Trophoblast cell (in vitro differentiated cells and primary cell): ENCODE measurements around the gene ABHD14A.

Experiments used
- DNase-seq, 2 donors: peaks; one replicate each; pipeline ENCODE4 v3.0.0-alpha.2; 2016
- H2AFZ ChIP-seq: 2 replicates; pipeline ENCODE4 v1.6.1; 2013; ENCODE audit warnings: low read length, moderate library complexity, mild to moderate bottlenecking; ENCODE audit not compliant: insufficient read depth, poor library complexity
- H2AK5ac ChIP-seq: 2 replicates; pipeline ENCODE4 v1.6.1; 2013; ENCODE audit warnings: mild to moderate bottlenecking, low read length
- H2BK120ac ChIP-seq: 2 replicates; pipeline ENCODE4 v1.6.1; 2013; ENCODE audit warnings: low read length, mild to moderate bottlenecking, moderate library complexity; ENCODE audit not compliant: insufficient read depth, poor library complexity
- H2BK12ac ChIP-seq: 2 replicates; pipeline ENCODE4 v1.6.1; 2013; ENCODE audit warnings: mild to moderate bottlenecking, low read length, moderate library complexity
- H2BK5ac ChIP-seq: 2 replicates; pipeline ENCODE4 v1.6.1; 2013; ENCODE audit warnings: low read length, low read depth, moderate library complexity, mild to moderate bottlenecking; ENCODE audit not compliant: poor library complexity
- H3K14ac ChIP-seq: 2 replicates; pipeline ENCODE4 v1.6.1; 2013; ENCODE audit warnings: mild to moderate bottlenecking, low read length
- H3K18ac ChIP-seq: 2 replicates; pipeline ENCODE4 v1.6.1; 2013; ENCODE audit warnings: mild to moderate bottlenecking, low read length
- H3K23ac ChIP-seq: 2 replicates; pipeline ENCODE4 v1.6.1; 2013; ENCODE audit warnings: low read length
- H3K27ac ChIP-seq: 2 replicates; pipeline ENCODE4 v1.5.1; 2013; ENCODE audit warnings: low read depth, mild to moderate bottlenecking, inconsistent platforms, low read length, moderate library complexity
- H3K27me3 ChIP-seq: 2 replicates; pipeline ENCODE4 v1.6.1; 2013; ENCODE audit warnings: inconsistent platforms, mild to moderate bottlenecking, low read length, moderate library complexity; ENCODE audit not compliant: insufficient read depth
- H3K36me3 ChIP-seq, 2 experiments: 1 replicate in 1 of 2; 2 replicates in 1 of 2; pipeline ENCODE4 v1.6.1; 2013; ENCODE audit warnings: low read length in 2 of 2, mild to moderate bottlenecking in 2 of 2, moderate library complexity in 1 of 2; ENCODE audit not compliant: insufficient read depth in 2 of 2, control insufficient read depth in 1 of 2
- H3K4ac ChIP-seq: 2 replicates; pipeline ENCODE4 v1.6.1; 2013; ENCODE audit warnings: low read depth, mild to moderate bottlenecking, low read length, moderate library complexity
- H3K4me1 ChIP-seq, 2 experiments: 1 replicate in 1 of 2; 2 replicates in 1 of 2; pipeline ENCODE4 v1.6.1; 2013; ENCODE audit warnings: low read length in 2 of 2, mild to moderate bottlenecking in 2 of 2, moderate library complexity in 1 of 2; ENCODE audit not compliant: insufficient read depth in 2 of 2, control insufficient read depth in 1 of 2
- H3K4me2 ChIP-seq: 2 replicates; pipeline ENCODE4 v1.6.1; 2013; ENCODE audit warnings: inconsistent platforms, mild to moderate bottlenecking, low read length, moderate library complexity
- H3K4me3 ChIP-seq: 2 replicates; pipeline ENCODE4 v1.5.1; 2013; ENCODE audit warnings: mild to moderate bottlenecking, low read depth, low read length, inconsistent platforms
- H3K79me1 ChIP-seq: one replicate; pipeline ENCODE4 v1.6.1; 2013; ENCODE audit warnings: low read length
- H3K79me2 ChIP-seq: 2 replicates; pipeline ENCODE4 v1.6.1; 2013; ENCODE audit warnings: low read length, mild to moderate bottlenecking; ENCODE audit not compliant: control insufficient read depth, insufficient read depth, poor library complexity
- H3K9ac ChIP-seq: 2 replicates; pipeline ENCODE4 v1.6.1; 2013; ENCODE audit warnings: mild to moderate bottlenecking, low read length
- H3K9me3 ChIP-seq: 2 replicates; pipeline ENCODE4 v1.6.1; 2013; ENCODE audit warnings: low read depth, mild to moderate bottlenecking, control low read depth, inconsistent platforms, low read length; ENCODE audit not compliant: insufficient read depth
- H4K12ac ChIP-seq: 2 replicates; pipeline ENCODE4 v1.6.1; 2013; ENCODE audit warnings: low read depth, mild to moderate bottlenecking, low read length, moderate library complexity
- H4K8ac ChIP-seq: 2 replicates; pipeline ENCODE4 v1.6.1; 2013; ENCODE audit warnings: low read depth, mild to moderate bottlenecking, low read length, moderate library complexity
- H4K91ac ChIP-seq: one replicate; pipeline ENCODE4 v1.6.1; 2013; ENCODE audit warnings: low read depth, mild to moderate bottlenecking, low read length, moderate library complexity
- WGBS: extraction: QIAGEN DNeasy Blood & Tissue Kit; methylation state at CpG from one replicate; pipeline ENCODE4 v1.1.7; 2013; ENCODE audit warnings: missing lambda C conversion rate; ENCODE audit not compliant: insufficient read length, insufficient coverage; ENCODE audit errors: extremely low coverage; 5-methylcytosine and 5-hydroxymethylcytosine counted together

Gene ABHD14A

GRCh38 chr3:51941463-51941797, 33.4 kb upstream of the ABHD14A start:
- Histone ChIP-seq H3K18ac (no peak overlapping the region), H3K79me1 (peaks cover 5% of the 10 kb centered on the region), H3K27me3 (no peaks in the 10 kb centered on the region), H2BK12ac (no peak overlapping the region), H3K14ac (no peak overlapping the region), H4K8ac (peak overlapping the region; percentile 56), H3K9me3 (no peaks in the 10 kb centered on the region), H4K91ac (no peak overlapping the region), H3K4ac (no peak overlapping the region), H2AFZ (peak overlapping the region; percentile 61), H2BK120ac (no peak overlapping the region), H4K12ac (no peak overlapping the region), H3K4me2 (peak overlapping the region; percentile 96), H3K23ac (no peak overlapping the region), H3K9ac (peak overlapping the region; percentile 80), H3K27ac (no peak overlapping the region), H2AK5ac (no peak overlapping the region), H3K36me3 (peaks cover 17 to 18% of the 10 kb centered on the region in 2 experiments), H2BK5ac (no peak overlapping the region), H3K79me2 (peaks cover 4% of the 10 kb centered on the region), H3K4me3 (peak overlapping the region; percentile 83), H3K4me1 (peaks cover 12 to 14% of the 10 kb centered on the region in 2 experiments)
- no peak for DNase-seq
- no CpG with 5 or more reads among the region's 20 CpGs for WGBS

DNA sequence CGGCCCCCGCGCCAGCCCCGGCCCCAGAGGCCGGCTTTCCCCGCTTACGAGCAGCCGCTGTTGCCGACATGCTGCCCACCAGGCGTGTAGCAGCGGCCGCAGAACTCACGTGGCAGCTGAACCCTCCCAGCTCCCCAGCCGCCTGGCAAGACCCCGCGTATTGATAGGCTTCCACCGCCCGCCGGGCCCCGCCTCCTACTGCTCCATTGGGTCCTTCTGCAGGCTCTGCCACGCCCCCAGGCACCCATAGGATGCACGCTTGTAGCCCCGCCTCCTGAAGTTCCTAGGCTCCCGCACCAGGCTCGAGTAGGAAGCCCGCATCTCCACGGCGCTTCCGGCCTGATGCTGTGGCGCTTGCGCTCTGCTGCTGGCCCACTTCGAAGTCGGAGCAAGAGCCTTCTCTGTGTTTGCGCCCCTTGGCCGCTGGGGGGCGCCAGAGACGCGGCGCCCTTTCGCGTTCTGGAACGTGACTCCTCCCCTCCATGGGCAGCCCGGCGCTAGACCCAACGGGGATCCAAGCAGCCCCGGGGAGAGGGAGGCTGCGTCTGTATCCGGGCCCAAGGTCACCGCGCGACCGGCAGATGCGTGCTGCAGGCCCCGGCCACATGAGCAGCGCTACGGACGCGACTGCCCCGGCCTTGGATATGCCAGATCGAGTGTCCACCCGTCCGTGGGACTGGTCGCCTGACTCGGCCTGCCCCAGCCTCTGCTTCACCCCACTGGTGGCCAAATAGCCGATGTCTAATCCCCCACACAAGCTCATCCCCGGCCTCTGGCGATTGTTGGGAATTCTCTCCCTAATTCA, 32.9 kb upstream of the ABHD14A start, which contains the start of the genes PARP3 and RRP9:
Gene PARP3 (plus strand): TSS at position 566 of the 805 bp plus-strand sequence. CDS start 993 bp downstream, outside the sequence.
Gene RRP9 (minus strand): TSS at position 107 of the 805 bp plus-strand sequence. CDS start 37 bp downstream, at position 70.
- Histone ChIP-seq H3K79me2 (peaks cover 4% of the 10 kb centered on the region), H2BK5ac (peak within 1 kb of the TSS; percentile 24), H3K4me2 (peak within 1 kb of the TSS; percentile 96), H3K4me1 (peaks cover 12 to 14% of the 10 kb centered on the region in 2 experiments), H4K12ac (peak within 1 kb of the TSS; percentile 55), H4K91ac (peak within 1 kb of the TSS; percentile 64), H2AK5ac (no peak within 1 kb of the TSS), H3K9me3 (no peaks in the 10 kb centered on the region), H2AFZ (peak within 1 kb of the TSS; percentile 92), H3K14ac (peak within 1 kb of the TSS; percentile 80), H3K18ac (peak within 1 kb of the TSS; percentile 36), H2BK120ac (peak within 1 kb of the TSS; percentile 36), H3K79me1 (peaks cover 5% of the 10 kb centered on the region), H3K36me3 (peaks cover 13 to 14% of the 10 kb centered on the region in 2 experiments), H3K27ac (no peak within 1 kb of the TSS), H3K23ac (peak within 1 kb of the TSS; percentile 14), H3K9ac (peak within 1 kb of the TSS; percentile 80), H2BK12ac (no peak within 1 kb of the TSS), H3K4ac (peak within 1 kb of the TSS; percentile 22), H3K4me3 (peak within 1 kb of the TSS; percentile 83), H4K8ac (peak within 1 kb of the TSS; percentile 90), H3K27me3 (no peaks in the 10 kb centered on the region)
- peak; percentile 100 for DNase-seq
- WGBS = no CpG with 5 or more reads among the region's 67 CpGs

GRCh38 chr3:51942603-51943450, 32.0 kb upstream of the ABHD14A start:
- no peaks in the 10 kb centered on the region for H3K27me3 ChIP-seq
- peak overlapping the region; percentile 22 for H3K4ac ChIP-seq
- H2BK12ac ChIP-seq = no peak overlapping the region
- H3K14ac ChIP-seq = peak overlapping the region; percentile 80
- DNase-seq = peak in 1 of 2 donors; percentile 12
- H3K18ac ChIP-seq = peak overlapping the region; percentile 36
- peaks cover 5 to 6% of the 10 kb centered on the region in 2 experiments for H3K36me3 ChIP-seq
- H2AFZ ChIP-seq = peak overlapping the region; percentile 92
- no peak overlapping the region for H3K27ac ChIP-seq
- H3K4me1 ChIP-seq = peaks cover 12 to 14% of the 10 kb centered on the region in 2 experiments
- H3K4me3 ChIP-seq = peak overlapping the region; percentile 60
- H4K91ac ChIP-seq = peak overlapping the region; percentile 64
- H3K9ac ChIP-seq = peak overlapping the region; percentile 21
- H3K4me2 ChIP-seq = peak overlapping the region; percentile 65
- H2AK5ac ChIP-seq = no peak overlapping the region
- no CpG with 5 or more reads among the region's 17 CpGs for WGBS
- H3K23ac ChIP-seq = no peak overlapping the region
- H3K79me2 ChIP-seq = peaks cover 4% of the 10 kb centered on the region
- H3K9me3 ChIP-seq = no peaks in the 10 kb centered on the region
- H2BK5ac ChIP-seq = no peak overlapping the region
- peak overlapping the region; percentile 36 for H2BK120ac ChIP-seq
- H4K8ac ChIP-seq = peak overlapping the region; percentile 90
- peak overlapping the region; percentile 55 for H4K12ac ChIP-seq
- H3K79me1 ChIP-seq = peaks cover 5% of the 10 kb centered on the region
